ENCODE results near the gene LGALS9.

GRCh38 chr17:27663936-27664605, 33.1 kb downstream of the LGALS9 start:
- TF ChIP-seq CTCF (IDR thresholded peaks at IDR 0.05) (no peak), POLR2A (IDR thresholded peaks at IDR 0.05) (no peak)

Measured in adrenal gland (tissue), 5 donors.